K562 (cell line): ENCODE data around the gene ARNT2.

Experiments used
- CREM ChIP-seq: IDR thresholded peaks from 2 replicates; pipeline ENCODE4 v1.6.1; 2014; ENCODE audit warnings: antibody characterized with exemption, low read depth
- GATA2 ChIP-seq: sonication (generic); formaldehyde crosslinking; IDR thresholded peaks from 2 replicates; pipeline ENCODE4 v1.4.0; 2020; ENCODE audit warnings: mild to moderate bottlenecking, missing genetic modification reagents
- JUNB ChIP-seq: fragments of 450-650 bp; formaldehyde crosslinking; conservative IDR thresholded peaks from 2 replicates; pipeline ENCODE4 v1.4.0; 2020; ENCODE audit warnings: mild to moderate bottlenecking
- MECOM ChIP-seq: fragments of 250-450 bp; sonication (Bioruptor Pico); IDR thresholded peaks from 2 replicates; pipeline ENCODE4 v1.8.0; 2022; ENCODE audit warnings: inconsistent platforms
- MYC ChIP-seq, 2 experiments: fragments of 250-450 bp in 1 of 2; sonication (Bioruptor Pico) in 1 of 2; IDR thresholded peaks; 2 replicates each; pipeline versions ENCODE4 v1.5.1 to v1.6.1; 2012 to 2021; ENCODE audit warnings: low read depth in 2 of 2, borderline replicate concordance in 1 of 2, improper control_type of control experiment in 1 of 2, low read length in 1 of 2, mild to moderate bottlenecking in 1 of 2, moderate library complexity in 1 of 2
- POLR2A ChIP-seq: fragments of 450-650 bp; conservative IDR thresholded peaks from 2 replicates; pipeline ENCODE4 v1.6.1; 2016
- TRIM24 ChIP-seq, 2 experiments: fragments of 450-650 bp; IDR thresholded peaks; 2 replicates each; pipeline ENCODE4 v1.6.1; 2016
- TF ChIP-seq, protein P1 (sequence below): sonication (generic); formaldehyde crosslinking; IDR thresholded peaks from 2 replicates; pipeline ENCODE4 v1.8.1; 2023; ENCODE audit warnings: mild to moderate bottlenecking, missing genetic modification reagents, moderate library complexity
- TF ChIP-seq, protein P2 (sequence below): fragments of 250-450 bp; sonication (Bioruptor Pico); IDR thresholded peaks from 2 replicates; pipeline ENCODE4 v1.5.0; 2022; ENCODE audit warnings: mild to moderate bottlenecking
- TF ChIP-seq, protein P3 (sequence below), 3 experiments: IDR thresholded peaks in 2 of 3; conservative IDR thresholded peaks in 1 of 3; 2 replicates each; pipeline ENCODE4 v1.5.1; 2011 to 2012; ENCODE audit warnings: low read length in 3 of 3, mild to moderate bottlenecking in 3 of 3, control low read depth in 2 of 3, improper control_type of control experiment in 1 of 3, inconsistent platforms in 1 of 3, low read depth in 1 of 3, mixed read lengths in 1 of 3, moderate library complexity in 1 of 3; ENCODE audit not compliant: insufficient read depth in 2 of 3

DNA sequence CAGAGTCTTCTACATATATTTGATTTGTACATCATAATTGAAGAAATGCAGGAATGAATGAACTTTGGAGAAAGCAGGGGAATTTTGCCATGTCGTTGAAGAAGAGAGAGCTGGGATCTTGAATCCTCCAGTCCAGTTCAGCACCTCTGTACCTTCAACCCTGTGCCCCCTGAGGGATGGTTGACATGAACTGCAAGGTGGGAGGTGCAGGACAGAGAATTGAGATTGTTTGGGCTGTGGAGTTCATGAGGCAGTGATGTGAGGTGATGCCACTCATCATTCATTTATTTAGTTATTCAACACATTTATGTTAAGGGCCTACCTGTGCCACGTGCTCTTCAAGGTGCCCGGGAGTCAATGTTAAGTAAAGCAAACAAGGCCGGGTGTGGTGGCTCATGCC, 104.6 kb downstream of the ARNT2 start:
- TF ChIP-seq JUNB (no peak), CREM (no peak), TRIM24 (IDR thresholded peaks at IDR 0.05) (no peak), GATA2 (CRISPR knock-in tag) (no peak), POLR2A (no peak), MECOM (CRISPR knock-in tag) (no peak), MYC (IDR thresholded peaks at IDR 0.05; ENCODE audit: low read depth, low read length) (no peak), MYC (CRISPR knock-in tag; IDR thresholded peaks at IDR 0.05; ENCODE audit: borderline replicate concordance, low read depth) (no peak)
- TF ChIP-seq, protein P1, sequence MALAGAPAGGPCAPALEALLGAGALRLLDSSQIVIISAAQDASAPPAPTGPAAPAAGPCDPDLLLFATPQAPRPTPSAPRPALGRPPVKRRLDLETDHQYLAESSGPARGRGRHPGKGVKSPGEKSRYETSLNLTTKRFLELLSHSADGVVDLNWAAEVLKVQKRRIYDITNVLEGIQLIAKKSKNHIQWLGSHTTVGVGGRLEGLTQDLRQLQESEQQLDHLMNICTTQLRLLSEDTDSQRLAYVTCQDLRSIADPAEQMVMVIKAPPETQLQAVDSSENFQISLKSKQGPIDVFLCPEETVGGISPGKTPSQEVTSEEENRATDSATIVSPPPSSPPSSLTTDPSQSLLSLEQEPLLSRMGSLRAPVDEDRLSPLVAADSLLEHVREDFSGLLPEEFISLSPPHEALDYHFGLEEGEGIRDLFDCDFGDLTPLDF (CRISPR knock-in tag) = no peak
- TF ChIP-seq, protein P2, sequence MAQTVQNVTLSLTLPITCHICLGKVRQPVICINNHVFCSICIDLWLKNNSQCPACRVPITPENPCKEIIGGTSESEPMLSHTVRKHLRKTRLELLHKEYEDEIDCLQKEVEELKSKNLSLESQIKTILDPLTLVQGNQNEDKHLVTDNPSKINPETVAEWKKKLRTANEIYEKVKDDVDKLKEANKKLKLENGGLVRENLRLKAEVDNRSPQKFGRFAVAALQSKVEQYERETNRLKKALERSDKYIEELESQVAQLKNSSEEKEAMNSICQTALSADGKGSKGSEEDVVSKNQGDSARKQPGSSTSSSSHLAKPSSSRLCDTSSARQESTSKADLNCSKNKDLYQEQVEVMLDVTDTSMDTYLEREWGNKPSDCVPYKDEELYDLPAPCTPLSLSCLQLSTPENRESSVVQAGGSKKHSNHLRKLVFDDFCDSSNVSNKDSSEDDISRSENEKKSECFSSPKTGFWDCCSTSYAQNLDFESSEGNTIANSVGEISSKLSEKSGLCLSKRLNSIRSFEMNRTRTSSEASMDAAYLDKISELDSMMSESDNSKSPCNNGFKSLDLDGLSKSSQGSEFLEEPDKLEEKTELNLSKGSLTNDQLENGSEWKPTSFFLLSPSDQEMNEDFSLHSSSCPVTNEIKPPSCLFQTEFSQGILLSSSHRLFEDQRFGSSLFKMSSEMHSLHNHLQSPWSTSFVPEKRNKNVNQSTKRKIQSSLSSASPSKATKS (CRISPR knock-in tag) = no peak
- TF ChIP-seq, protein P3, sequence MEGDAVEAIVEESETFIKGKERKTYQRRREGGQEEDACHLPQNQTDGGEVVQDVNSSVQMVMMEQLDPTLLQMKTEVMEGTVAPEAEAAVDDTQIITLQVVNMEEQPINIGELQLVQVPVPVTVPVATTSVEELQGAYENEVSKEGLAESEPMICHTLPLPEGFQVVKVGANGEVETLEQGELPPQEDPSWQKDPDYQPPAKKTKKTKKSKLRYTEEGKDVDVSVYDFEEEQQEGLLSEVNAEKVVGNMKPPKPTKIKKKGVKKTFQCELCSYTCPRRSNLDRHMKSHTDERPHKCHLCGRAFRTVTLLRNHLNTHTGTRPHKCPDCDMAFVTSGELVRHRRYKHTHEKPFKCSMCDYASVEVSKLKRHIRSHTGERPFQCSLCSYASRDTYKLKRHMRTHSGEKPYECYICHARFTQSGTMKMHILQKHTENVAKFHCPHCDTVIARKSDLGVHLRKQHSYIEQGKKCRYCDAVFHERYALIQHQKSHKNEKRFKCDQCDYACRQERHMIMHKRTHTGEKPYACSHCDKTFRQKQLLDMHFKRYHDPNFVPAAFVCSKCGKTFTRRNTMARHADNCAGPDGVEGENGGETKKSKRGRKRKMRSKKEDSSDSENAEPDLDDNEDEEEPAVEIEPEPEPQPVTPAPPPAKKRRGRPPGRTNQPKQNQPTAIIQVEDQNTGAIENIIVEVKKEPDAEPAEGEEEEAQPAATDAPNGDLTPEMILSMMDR (IDR thresholded peaks at IDR 0.05 in 2 of 3, conservative IDR thresholded peaks at IDR 0.05 in 1 of 3; ENCODE audit: insufficient read depth in 2 of 3, low read depth in 1 of 3, low read length in 3 of 3) = no peak
